WTC11 (cell line): ENCODE measurements around the gene MIF.

Experiments used
- CBFB ChIP-seq: sonication (generic); formaldehyde crosslinking; IDR thresholded peaks from 2 replicates; pipeline ENCODE4 v1.8.1; 2022; ENCODE audit warnings: mild to moderate bottlenecking, low read depth, missing genetic modification reagents
- CREB1 ChIP-seq: sonication (generic); formaldehyde crosslinking; IDR thresholded peaks from 2 replicates; pipeline ENCODE4 v1.8.0; 2023; ENCODE audit warnings: mild to moderate bottlenecking, missing genetic modification reagents
- ESRRA ChIP-seq: sonication (generic); formaldehyde crosslinking; IDR thresholded peaks from 2 replicates; pipeline ENCODE4 v1.8.1; 2022; ENCODE audit warnings: mild to moderate bottlenecking, missing genetic modification reagents, borderline replicate concordance
- ETV6 ChIP-seq: sonication (generic); formaldehyde crosslinking; IDR thresholded peaks from 2 replicates; pipeline ENCODE4 v1.8.1; 2022; ENCODE audit warnings: mild to moderate bottlenecking, missing genetic modification reagents
- FOXK1 ChIP-seq: sonication (generic); formaldehyde crosslinking; IDR thresholded peaks from 2 replicates; pipeline ENCODE4 v1.8.0; 2022; ENCODE audit warnings: mild to moderate bottlenecking, moderate library complexity, missing genetic modification reagents
- GABPB1 ChIP-seq: sonication (generic); formaldehyde crosslinking; IDR thresholded peaks from 2 replicates; pipeline ENCODE4 v1.8.1; 2023; ENCODE audit warnings: mild to moderate bottlenecking, missing genetic modification reagents
- NR2C2 ChIP-seq: sonication (generic); formaldehyde crosslinking; IDR thresholded peaks from 2 replicates; pipeline ENCODE4 v1.8.0; 2022; ENCODE audit warnings: mild to moderate bottlenecking, missing genetic modification reagents
- TEAD1 ChIP-seq: sonication (generic); formaldehyde crosslinking; IDR thresholded peaks from 2 replicates; pipeline ENCODE4 v1.8.0; 2022; ENCODE audit warnings: mild to moderate bottlenecking, missing genetic modification reagents
- ZNF423 ChIP-seq: fragments of 250-450 bp; sonication (Bioruptor Pico); IDR thresholded peaks from 2 replicates; pipeline ENCODE4 v2.1.2; 2022; ENCODE audit warnings: mild to moderate bottlenecking, moderate library complexity
- TF ChIP-seq, protein P1 (sequence below): sonication (generic); formaldehyde crosslinking; IDR thresholded peaks from 2 replicates; pipeline ENCODE4 v1.8.1; 2023; ENCODE audit warnings: mild to moderate bottlenecking, missing genetic modification reagents, moderate library complexity
- TF ChIP-seq, protein P2 (sequence below): sonication (generic); formaldehyde crosslinking; IDR thresholded peaks from 2 replicates; pipeline ENCODE4 v1.8.0; 2022; ENCODE audit warnings: mild to moderate bottlenecking, missing genetic modification reagents
- TF ChIP-seq, protein P3 (sequence below): fragments of 200-600 bp; IDR thresholded peaks from 2 replicates; pipeline ENCODE4 v1.8.0; 2022; ENCODE audit warnings: antibody characterized with exemption
- TF ChIP-seq, protein P4 (sequence below): fragments of 250-450 bp; sonication (Bioruptor Pico); IDR thresholded peaks from 2 replicates; pipeline ENCODE4 v2.1.2; 2022; ENCODE audit warnings: mild to moderate bottlenecking, moderate library complexity
- TF ChIP-seq, protein P5 (sequence below): sonication (generic); formaldehyde crosslinking; IDR thresholded peaks from 2 replicates; pipeline ENCODE4 v1.8.0; 2022; ENCODE audit warnings: mild to moderate bottlenecking, missing genetic modification reagents

DNA sequence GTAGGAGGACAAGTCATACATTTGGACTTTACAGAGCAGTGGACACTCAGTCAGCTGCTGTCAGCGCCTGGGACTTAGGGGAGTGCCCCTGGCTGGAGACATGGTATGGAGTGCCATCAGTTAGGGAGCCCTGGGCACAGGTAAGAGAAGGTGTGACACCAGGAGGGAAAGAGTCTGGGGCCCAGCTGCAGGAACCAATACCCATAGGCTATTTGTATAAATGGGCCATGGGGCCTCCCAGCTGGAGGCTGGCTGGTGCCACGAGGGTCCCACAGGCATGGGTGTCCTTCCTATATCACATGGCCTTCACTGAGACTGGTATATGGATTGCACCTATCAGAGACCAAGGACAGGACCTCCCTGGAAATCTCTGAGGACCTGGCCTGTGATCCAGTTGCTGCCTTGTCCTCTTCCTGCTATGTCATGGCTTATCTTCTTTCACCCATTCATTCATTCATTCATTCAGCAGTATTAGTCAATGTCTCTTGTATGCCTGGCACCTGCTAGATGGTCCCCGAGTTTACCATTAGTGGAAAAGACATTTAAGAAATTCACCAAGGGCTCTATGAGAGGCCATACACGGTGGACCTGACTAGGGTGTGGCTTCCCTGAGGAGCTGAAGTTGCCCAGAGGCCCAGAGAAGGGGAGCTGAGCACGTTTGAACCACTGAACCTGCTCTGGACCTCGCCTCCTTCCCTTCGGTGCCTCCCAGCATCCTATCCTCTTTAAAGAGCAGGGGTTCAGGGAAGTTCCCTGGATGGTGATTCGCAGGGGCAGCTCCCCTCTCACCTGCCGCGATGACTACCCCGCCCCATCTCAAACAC is 850 bp upstream of the MIF start:
- TF ChIP-seq, protein P1, sequence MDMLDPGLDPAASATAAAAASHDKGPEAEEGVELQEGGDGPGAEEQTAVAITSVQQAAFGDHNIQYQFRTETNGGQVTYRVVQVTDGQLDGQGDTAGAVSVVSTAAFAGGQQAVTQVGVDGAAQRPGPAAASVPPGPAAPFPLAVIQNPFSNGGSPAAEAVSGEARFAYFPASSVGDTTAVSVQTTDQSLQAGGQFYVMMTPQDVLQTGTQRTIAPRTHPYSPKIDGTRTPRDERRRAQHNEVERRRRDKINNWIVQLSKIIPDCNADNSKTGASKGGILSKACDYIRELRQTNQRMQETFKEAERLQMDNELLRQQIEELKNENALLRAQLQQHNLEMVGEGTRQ (CRISPR knock-in tag), result no peak
- no peak for TF ChIP-seq CREB1 (CRISPR knock-in tag)
- TF ChIP-seq CBFB (CRISPR knock-in tag), result no peak
- TF ChIP-seq, protein P2, sequence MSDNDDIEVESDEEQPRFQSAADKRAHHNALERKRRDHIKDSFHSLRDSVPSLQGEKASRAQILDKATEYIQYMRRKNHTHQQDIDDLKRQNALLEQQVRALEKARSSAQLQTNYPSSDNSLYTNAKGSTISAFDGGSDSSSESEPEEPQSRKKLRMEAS, result no peak
- TF ChIP-seq, protein P3, sequence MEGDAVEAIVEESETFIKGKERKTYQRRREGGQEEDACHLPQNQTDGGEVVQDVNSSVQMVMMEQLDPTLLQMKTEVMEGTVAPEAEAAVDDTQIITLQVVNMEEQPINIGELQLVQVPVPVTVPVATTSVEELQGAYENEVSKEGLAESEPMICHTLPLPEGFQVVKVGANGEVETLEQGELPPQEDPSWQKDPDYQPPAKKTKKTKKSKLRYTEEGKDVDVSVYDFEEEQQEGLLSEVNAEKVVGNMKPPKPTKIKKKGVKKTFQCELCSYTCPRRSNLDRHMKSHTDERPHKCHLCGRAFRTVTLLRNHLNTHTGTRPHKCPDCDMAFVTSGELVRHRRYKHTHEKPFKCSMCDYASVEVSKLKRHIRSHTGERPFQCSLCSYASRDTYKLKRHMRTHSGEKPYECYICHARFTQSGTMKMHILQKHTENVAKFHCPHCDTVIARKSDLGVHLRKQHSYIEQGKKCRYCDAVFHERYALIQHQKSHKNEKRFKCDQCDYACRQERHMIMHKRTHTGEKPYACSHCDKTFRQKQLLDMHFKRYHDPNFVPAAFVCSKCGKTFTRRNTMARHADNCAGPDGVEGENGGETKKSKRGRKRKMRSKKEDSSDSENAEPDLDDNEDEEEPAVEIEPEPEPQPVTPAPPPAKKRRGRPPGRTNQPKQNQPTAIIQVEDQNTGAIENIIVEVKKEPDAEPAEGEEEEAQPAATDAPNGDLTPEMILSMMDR, result no peak
- TF ChIP-seq FOXK1 (CRISPR knock-in tag), result no peak
- TF ChIP-seq GABPB1 (CRISPR knock-in tag), result no peak
- TF ChIP-seq, protein P4, sequence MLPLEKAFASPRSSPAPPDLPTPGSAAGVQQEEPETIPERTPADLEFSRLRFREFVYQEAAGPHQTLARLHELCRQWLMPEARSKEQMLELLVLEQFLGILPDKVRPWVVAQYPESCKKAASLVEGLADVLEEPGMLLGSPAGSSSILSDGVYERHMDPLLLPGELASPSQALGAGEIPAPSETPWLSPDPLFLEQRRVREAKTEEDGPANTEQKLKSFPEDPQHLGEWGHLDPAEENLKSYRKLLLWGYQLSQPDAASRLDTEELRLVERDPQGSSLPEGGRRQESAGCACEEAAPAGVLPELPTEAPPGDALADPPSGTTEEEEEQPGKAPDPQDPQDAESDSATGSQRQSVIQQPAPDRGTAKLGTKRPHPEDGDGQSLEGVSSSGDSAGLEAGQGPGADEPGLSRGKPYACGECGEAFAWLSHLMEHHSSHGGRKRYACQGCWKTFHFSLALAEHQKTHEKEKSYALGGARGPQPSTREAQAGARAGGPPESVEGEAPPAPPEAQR, result no peak
- no peak for TF ChIP-seq ESRRA (CRISPR knock-in tag)
- no peak for TF ChIP-seq ETV6 (CRISPR knock-in tag)
- TF ChIP-seq, protein P5, sequence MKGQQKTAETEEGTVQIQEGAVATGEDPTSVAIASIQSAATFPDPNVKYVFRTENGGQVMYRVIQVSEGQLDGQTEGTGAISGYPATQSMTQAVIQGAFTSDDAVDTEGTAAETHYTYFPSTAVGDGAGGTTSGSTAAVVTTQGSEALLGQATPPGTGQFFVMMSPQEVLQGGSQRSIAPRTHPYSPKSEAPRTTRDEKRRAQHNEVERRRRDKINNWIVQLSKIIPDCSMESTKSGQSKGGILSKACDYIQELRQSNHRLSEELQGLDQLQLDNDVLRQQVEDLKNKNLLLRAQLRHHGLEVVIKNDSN (CRISPR knock-in tag), result no peak
- TF ChIP-seq NR2C2 (CRISPR knock-in tag), result no peak
- no peak for TF ChIP-seq ZNF423 (CRISPR knock-in tag)
- TF ChIP-seq TEAD1 (CRISPR knock-in tag), result no peak
